Liver (tissue), 9 donors: ENCODE results near the gene HYPK. TPM values are rescaled to one million over a fixed set of nuclear protein-coding genes. Genes with fewer than 3 reads are reported as not detected.
A peak's percentile ranks its signal among the peaks of the same experiment; 100 is the strongest.

Experiments
- DNase-seq: peaks from one replicate; pipeline ENCODE4 v3.0.0-alpha.2; 2017; ENCODE audit warnings: low spot score
- H3K27ac ChIP-seq, 2 donors: one replicate each; pipeline ENCODE4 v1.7.0; 2013; ENCODE audit warnings: inconsistent platforms in 2 of 2, low read length in 2 of 2, control low read depth in 1 of 2, low read depth in 1 of 2, mild to moderate bottlenecking in 1 of 2
- H3K27me3 ChIP-seq, 4 donors: one replicate each; pipeline versions ENCODE4 v1.6.1 to v1.7.0; 2013; ENCODE audit warnings: low read length in 3 of 4, inconsistent platforms in 1 of 4, mild to moderate bottlenecking in 1 of 4, moderate library complexity in 1 of 4; ENCODE audit not compliant: control insufficient read depth in 4 of 4, insufficient read depth in 4 of 4
- H3K36me3 ChIP-seq, 4 donors: one replicate each; pipeline versions ENCODE4 v1.6.1 to v1.7.0; 2013; ENCODE audit warnings: low read length in 3 of 4, mild to moderate bottlenecking in 3 of 4, low read depth in 1 of 4, moderate library complexity in 1 of 4; ENCODE audit not compliant: control insufficient read depth in 4 of 4, insufficient read depth in 3 of 4
- H3K4me1 ChIP-seq, 4 donors: one replicate each; pipeline versions ENCODE4 v1.6.1 to v1.7.0; 2013; ENCODE audit warnings: low read length in 3 of 4, mild to moderate bottlenecking in 3 of 4, moderate library complexity in 1 of 4; ENCODE audit not compliant: control insufficient read depth in 4 of 4, insufficient read depth in 4 of 4
- H3K4me3 ChIP-seq, 3 donors: one replicate each; pipeline versions ENCODE4 v1.6.1 to v1.7.0; 2013; ENCODE audit warnings: low read length in 3 of 3, control low read depth in 1 of 3, low read depth in 1 of 3, mild to moderate bottlenecking in 1 of 3
- H3K9ac ChIP-seq, 2 donors: one replicate each; pipeline ENCODE4 v1.7.0; 2013; ENCODE audit warnings: low read length in 2 of 2, mild to moderate bottlenecking in 2 of 2, moderate library complexity in 2 of 2, control low read depth in 1 of 2, low read depth in 1 of 2
- H3K9me3 ChIP-seq, 4 donors: one replicate each; pipeline versions ENCODE4 v1.6.1 to v1.7.0; 2013; ENCODE audit warnings: low read length in 3 of 4; ENCODE audit not compliant: control insufficient read depth in 4 of 4
- EGR1 ChIP-seq, 2 donors: IDR thresholded peaks; 2 replicates each; pipeline ENCODE4 v1.6.1; 2016 to 2018; ENCODE audit warnings: antibody characterized with exemption in 2 of 2, low read depth in 2 of 2
- GABPA ChIP-seq, 2 donors: IDR thresholded peaks in 1 of 2; conservative IDR thresholded peaks in 1 of 2; 2 replicates each; pipeline ENCODE4 v1.6.1; 2016; ENCODE audit warnings: antibody characterized with exemption in 2 of 2, mild to moderate bottlenecking in 1 of 2, moderate library complexity in 1 of 2
- HNF4A ChIP-seq, 2 donors: conservative IDR thresholded peaks; 2 replicates each; pipeline ENCODE4 v1.6.1; 2016; ENCODE audit warnings: antibody characterized with exemption in 2 of 2, mild to moderate bottlenecking in 2 of 2
- HNF4G ChIP-seq: IDR thresholded peaks from 2 replicates; pipeline ENCODE4 v1.6.1; 2016; ENCODE audit warnings: antibody characterized with exemption
- NR2F2 ChIP-seq: IDR thresholded peaks from 2 replicates; pipeline ENCODE4 v1.6.1; 2016; ENCODE audit warnings: antibody characterized with exemption
- RAD21 ChIP-seq, 2 donors: IDR thresholded peaks; 2 replicates each; pipeline ENCODE4 v1.6.1; 2016; ENCODE audit warnings: antibody characterized with exemption in 2 of 2, mild to moderate bottlenecking in 2 of 2
- RXRA ChIP-seq, 2 donors: IDR thresholded peaks; 2 replicates each; pipeline ENCODE4 v1.6.1; 2017 to 2018; ENCODE audit warnings: antibody characterized with exemption in 2 of 2, mild to moderate bottlenecking in 1 of 2
- SP1 ChIP-seq: IDR thresholded peaks from 2 replicates; pipeline ENCODE4 v1.6.1; 2018; ENCODE audit warnings: antibody characterized with exemption, mild to moderate bottlenecking
- WGBS: extraction: QIAGEN DNeasy Blood & Tissue Kit; methylation state at CpG from one replicate; pipeline ENCODE4 v1.1.7; 2013; 5-methylcytosine and 5-hydroxymethylcytosine counted together
- polyA plus RNA-seq, 2 donors: library from polyadenylated mRNA; stranded (reverse) in 1 of 2; unstranded in 1 of 2; fragments of 200-250 nt in 1 of 2; fragments of >200 nt in 1 of 2; fragmentation: Nextera tagmentation in 1 of 2; extraction: Ambion mirVana in 1 of 2; gene quantifications; one replicate each; pipeline versions ENCODE4 v1.2.1 to v1.2.3, GENCODE V29; 2013 to 2015
- total RNA-seq, 2 donors: library from RNA; depleted of rRNA; stranded (reverse); fragments of >200 nt; gene quantifications; one replicate each; pipeline ENCODE4 v1.2.3, GENCODE V29; 2014
- TF ChIP-seq, protein P1 (sequence below): IDR thresholded peaks from 2 replicates; pipeline ENCODE4 v1.6.1; 2016; ENCODE audit warnings: antibody characterized with exemption
- TF ChIP-seq, protein P2 (sequence below): IDR thresholded peaks from 2 replicates; pipeline ENCODE4 v1.6.1; 2016; ENCODE audit warnings: antibody characterized with exemption
- TF ChIP-seq, protein P3 (sequence below): fragments of 150-350 bp; IDR thresholded peaks from 2 replicates; pipeline ENCODE4 v1.5.1; 2017; ENCODE audit warnings: improper control_type of control experiment, low read depth, low read length; ENCODE audit not compliant: missing input control
- TF ChIP-seq, protein P4 (sequence below): IDR thresholded peaks from 2 replicates; pipeline ENCODE4 v1.6.1; 2016; ENCODE audit warnings: antibody characterized with exemption, mild to moderate bottlenecking
- donor health status: healthy.
- donor health status: healthy.
- donor health status: healthy.
- donor health status: healthy.
- donor health status: healthy.

Gene HYPK
- total and polyA plus RNA-seq, 4 donors, result 4.8 to 18.7 (median 7.4) TPM

DNA sequence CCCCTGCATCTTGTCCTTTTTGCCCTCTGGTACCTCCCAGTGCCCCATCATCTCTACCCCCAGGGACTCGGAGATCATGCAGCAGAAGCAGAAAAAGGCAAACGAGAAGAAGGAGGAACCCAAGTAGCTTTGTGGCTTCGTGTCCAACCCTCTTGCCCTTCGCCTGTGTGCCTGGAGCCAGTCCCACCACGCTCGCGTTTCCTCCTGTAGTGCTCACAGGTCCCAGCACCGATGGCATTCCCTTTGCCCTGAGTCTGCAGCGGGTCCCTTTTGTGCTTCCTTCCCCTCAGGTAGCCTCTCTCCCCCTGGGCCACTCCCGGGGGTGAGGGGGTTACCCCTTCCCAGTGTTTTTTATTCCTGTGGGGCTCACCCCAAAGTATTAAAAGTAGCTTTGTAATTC, 6.8 kb upstream of the HYPK start:
- peak overlapping the region; percentile 96 to 98 for H3K27ac ChIP-seq
- WGBS, result 83% methylated on average over 10 of the region's 10 CpGs
- no peaks in the 10 kb centered on the region for H3K27me3 ChIP-seq
- TF ChIP-seq HNF4G (no peak), GABPA (IDR thresholded peaks at IDR 0.05 in 1 of 2, conservative IDR thresholded peaks at IDR 0.05 in 1 of 2) (no peak), NR2F2 (no peak), RXRA (IDR thresholded peaks at IDR 0.05) (no peak), HNF4A (conservative IDR thresholded peaks at IDR 0.05) (no peak), SP1 (no peak), EGR1 (IDR thresholded peaks at IDR 0.05; ENCODE audit: low read depth in 2 of 2) (no peak), RAD21 (IDR thresholded peaks at IDR 0.05) (no peak)
- TF ChIP-seq, protein P1, sequence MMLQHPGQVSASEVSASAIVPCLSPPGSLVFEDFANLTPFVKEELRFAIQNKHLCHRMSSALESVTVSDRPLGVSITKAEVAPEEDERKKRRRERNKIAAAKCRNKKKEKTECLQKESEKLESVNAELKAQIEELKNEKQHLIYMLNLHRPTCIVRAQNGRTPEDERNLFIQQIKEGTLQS, result no peak
- TF ChIP-seq, protein P2, sequence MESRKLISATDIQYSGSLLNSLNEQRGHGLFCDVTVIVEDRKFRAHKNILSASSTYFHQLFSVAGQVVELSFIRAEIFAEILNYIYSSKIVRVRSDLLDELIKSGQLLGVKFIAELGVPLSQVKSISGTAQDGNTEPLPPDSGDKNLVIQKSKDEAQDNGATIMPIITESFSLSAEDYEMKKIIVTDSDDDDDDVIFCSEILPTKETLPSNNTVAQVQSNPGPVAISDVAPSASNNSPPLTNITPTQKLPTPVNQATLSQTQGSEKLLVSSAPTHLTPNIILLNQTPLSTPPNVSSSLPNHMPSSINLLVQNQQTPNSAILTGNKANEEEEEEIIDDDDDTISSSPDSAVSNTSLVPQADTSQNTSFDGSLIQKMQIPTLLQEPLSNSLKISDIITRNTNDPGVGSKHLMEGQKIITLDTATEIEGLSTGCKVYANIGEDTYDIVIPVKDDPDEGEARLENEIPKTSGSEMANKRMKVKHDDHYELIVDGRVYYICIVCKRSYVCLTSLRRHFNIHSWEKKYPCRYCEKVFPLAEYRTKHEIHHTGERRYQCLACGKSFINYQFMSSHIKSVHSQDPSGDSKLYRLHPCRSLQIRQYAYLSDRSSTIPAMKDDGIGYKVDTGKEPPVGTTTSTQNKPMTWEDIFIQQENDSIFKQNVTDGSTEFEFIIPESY, result no peak
- TF ChIP-seq, protein P3, sequence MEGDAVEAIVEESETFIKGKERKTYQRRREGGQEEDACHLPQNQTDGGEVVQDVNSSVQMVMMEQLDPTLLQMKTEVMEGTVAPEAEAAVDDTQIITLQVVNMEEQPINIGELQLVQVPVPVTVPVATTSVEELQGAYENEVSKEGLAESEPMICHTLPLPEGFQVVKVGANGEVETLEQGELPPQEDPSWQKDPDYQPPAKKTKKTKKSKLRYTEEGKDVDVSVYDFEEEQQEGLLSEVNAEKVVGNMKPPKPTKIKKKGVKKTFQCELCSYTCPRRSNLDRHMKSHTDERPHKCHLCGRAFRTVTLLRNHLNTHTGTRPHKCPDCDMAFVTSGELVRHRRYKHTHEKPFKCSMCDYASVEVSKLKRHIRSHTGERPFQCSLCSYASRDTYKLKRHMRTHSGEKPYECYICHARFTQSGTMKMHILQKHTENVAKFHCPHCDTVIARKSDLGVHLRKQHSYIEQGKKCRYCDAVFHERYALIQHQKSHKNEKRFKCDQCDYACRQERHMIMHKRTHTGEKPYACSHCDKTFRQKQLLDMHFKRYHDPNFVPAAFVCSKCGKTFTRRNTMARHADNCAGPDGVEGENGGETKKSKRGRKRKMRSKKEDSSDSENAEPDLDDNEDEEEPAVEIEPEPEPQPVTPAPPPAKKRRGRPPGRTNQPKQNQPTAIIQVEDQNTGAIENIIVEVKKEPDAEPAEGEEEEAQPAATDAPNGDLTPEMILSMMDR, result no peak
- peak overlapping the region in 1 of 3 donors; percentile 72 for H3K4me3 ChIP-seq
- DNase-seq, result no peak
- H3K9ac ChIP-seq, result peak overlapping the region in 1 of 2 donors; percentile 93
- peaks cover 3 to 18% (median 12%) of the 10 kb centered on the region in 4 donors for H3K4me1 ChIP-seq
- no peaks in the 10 kb centered on the region for H3K9me3 ChIP-seq
- H3K36me3 ChIP-seq, result peaks cover 0 to 22% (median 17%) of the 10 kb centered on the region in 4 donors

DNA sequence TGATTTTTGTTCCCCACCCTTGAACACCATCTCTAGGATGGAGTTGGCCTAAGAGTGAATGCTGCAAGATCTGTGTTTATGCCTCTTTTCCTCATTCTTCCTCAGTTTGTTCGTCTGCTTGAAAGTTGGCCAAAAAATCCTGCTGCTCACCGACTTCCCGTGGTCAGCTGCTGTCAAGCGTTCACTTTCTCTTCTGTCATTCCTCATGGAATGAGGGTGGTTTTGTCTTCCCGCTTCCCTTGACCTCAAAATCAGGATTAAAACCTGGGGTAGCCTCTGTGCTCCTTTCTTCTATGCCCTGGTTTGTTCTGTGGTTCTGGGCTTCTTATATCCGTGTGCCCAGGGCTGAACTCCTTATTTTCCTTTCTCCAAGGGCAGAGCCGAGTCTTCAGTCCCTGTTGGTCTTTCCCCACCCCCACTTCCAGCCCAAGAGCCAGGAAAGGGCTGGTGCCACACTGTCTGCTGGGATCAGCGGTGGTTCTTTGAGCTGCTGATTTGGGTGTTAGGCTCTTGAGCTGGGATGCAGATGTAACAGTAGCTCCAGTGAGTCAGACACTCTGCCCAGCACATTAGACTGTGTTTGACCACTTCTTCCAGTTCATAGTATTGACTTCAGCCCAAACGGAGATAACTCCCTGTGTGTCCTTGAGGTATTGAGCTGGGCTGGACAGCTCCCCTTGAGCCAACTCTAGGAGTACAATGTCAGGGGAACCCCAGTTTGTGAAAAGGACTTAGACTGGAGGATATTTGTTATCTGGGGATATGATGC, 5.9 kb upstream of the HYPK start:
- Histone ChIP-seq H3K4me1 (peaks cover 3 to 18% (median 12%) of the 10 kb centered on the region in 4 donors), H3K27me3 (no peaks in the 10 kb centered on the region), H3K36me3 (peaks cover 0 to 23% (median 19%) of the 10 kb centered on the region in 4 donors), H3K9me3 (no peaks in the 10 kb centered on the region), H3K4me3 (no peak overlapping the region), H3K27ac (peak overlapping the region; percentile 9 to 98), H3K9ac (no peak overlapping the region)
- DNase-seq, result no peak
- WGBS, result 78% methylated on average over 9 of the region's 9 CpGs
- TF ChIP-seq HNF4A (conservative IDR thresholded peaks at IDR 0.05), result no peak
- TF ChIP-seq, protein P4, sequence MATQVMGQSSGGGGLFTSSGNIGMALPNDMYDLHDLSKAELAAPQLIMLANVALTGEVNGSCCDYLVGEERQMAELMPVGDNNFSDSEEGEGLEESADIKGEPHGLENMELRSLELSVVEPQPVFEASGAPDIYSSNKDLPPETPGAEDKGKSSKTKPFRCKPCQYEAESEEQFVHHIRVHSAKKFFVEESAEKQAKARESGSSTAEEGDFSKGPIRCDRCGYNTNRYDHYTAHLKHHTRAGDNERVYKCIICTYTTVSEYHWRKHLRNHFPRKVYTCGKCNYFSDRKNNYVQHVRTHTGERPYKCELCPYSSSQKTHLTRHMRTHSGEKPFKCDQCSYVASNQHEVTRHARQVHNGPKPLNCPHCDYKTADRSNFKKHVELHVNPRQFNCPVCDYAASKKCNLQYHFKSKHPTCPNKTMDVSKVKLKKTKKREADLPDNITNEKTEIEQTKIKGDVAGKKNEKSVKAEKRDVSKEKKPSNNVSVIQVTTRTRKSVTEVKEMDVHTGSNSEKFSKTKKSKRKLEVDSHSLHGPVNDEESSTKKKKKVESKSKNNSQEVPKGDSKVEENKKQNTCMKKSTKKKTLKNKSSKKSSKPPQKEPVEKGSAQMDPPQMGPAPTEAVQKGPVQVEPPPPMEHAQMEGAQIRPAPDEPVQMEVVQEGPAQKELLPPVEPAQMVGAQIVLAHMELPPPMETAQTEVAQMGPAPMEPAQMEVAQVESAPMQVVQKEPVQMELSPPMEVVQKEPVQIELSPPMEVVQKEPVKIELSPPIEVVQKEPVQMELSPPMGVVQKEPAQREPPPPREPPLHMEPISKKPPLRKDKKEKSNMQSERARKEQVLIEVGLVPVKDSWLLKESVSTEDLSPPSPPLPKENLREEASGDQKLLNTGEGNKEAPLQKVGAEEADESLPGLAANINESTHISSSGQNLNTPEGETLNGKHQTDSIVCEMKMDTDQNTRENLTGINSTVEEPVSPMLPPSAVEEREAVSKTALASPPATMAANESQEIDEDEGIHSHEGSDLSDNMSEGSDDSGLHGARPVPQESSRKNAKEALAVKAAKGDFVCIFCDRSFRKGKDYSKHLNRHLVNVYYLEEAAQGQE, result peak; percentile 73
